ENCODE data around the gene RTN4RL2. TPM values are rescaled to one million over a fixed set of nuclear protein-coding genes. Genes with fewer than 3 reads are reported as not detected.
A peak's percentile ranks its signal among the peaks of the same experiment; 100 is the strongest.

RTN4RL2 gene
- total RNA-seq, 4 donors from 2014 or later, result 0.48 TPM; not detected in 3

DNA sequence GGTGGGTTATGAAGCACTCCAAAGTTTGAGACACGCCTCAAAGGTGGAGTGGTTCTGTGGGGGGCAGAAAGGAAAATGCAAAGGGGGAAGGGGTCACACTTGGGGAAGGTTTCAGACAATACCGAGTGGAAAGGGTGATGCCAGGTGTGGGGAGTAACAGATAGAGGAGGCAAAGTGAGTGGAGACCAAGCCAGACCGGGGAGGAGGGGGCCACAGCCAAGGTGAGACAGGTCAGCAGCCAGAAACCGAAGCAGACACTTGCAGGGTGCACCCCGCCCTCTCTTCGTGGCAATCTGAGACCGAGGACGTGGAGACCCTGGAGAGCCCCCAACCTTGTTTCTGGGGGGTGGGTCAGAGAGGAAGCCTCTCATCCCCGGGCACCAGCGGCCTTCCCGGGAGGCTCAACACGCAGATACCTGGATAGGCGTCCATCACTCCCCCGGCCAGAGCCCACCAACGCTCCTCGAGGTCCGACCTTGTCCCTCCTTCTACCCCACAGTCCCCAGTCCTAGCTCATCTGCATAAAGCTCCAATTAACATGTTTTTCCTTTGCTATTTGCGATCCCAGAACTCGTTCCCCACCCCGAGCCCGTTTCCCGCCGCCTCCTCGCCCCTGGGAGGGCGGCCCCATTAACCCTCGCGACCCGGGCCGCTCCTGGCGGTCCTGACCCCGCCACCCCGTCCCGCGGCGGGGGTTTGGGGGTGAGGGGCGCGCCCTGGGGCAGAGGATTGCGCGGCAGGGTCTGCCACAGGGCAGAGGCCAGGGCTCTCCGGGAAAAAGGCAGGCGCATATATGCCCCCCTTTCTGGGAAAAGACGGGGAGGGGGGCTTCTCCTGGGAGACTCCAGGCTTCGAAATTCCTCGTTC is 21.8 kb downstream of the RTN4RL2 start:
- Histone ChIP-seq H3K27me3 (peaks cover 24% of the 10 kb centered on the region), H3K4me3 (peak overlapping the region in 2 of 4 donors; percentile 10 to 30), H3K9me3 (no peaks in the 10 kb centered on the region), H3K4me1 (peaks cover 11 to 18% (median 17%) of the 10 kb centered on the region in 4 donors), H3K27ac (no peak overlapping the region), H3K36me3 (peaks cover 0 to 8% (median 0%) of the 10 kb centered on the region in 4 donors)
- in situ Hi-C loops (cut with MboI; ENCODE audit: low pct_ligation_motif_present in 1 of 4, low pct_unique_long_range_greater_than_20kb in 1 of 4, low sequenced_read_pairs in 3 of 4) (loop anchor here in 2 of 4 donors (25.0 kb wide), 1 partner anchor 145 kb away; the partner anchor contains the start of genes P2RX3 (in 2 of the 2) and SSRP1 (in 2 of the 2)), intact Hi-C loops (cut with DNase I; ENCODE audit: low total_unique reads) (no loop called here)
- no peak for DNase-seq
- WGBS, 2 donors (ENCODE audit: low coverage in 1 of 2), result 24 to 46% methylated on average over 3 to 44 of the region's 44 CpGs
- TF ChIP-seq CTCF (IDR thresholded peaks at IDR 0.05) (no peak), POLR2AphosphoS5 (IDR thresholded peaks at IDR 0.05) (no peak), EP300 (IDR thresholded peaks at IDR 0.05; ENCODE audit: low read depth) (no peak), POLR2A (IDR thresholded peaks at IDR 0.05) (no peak)

DNA sequence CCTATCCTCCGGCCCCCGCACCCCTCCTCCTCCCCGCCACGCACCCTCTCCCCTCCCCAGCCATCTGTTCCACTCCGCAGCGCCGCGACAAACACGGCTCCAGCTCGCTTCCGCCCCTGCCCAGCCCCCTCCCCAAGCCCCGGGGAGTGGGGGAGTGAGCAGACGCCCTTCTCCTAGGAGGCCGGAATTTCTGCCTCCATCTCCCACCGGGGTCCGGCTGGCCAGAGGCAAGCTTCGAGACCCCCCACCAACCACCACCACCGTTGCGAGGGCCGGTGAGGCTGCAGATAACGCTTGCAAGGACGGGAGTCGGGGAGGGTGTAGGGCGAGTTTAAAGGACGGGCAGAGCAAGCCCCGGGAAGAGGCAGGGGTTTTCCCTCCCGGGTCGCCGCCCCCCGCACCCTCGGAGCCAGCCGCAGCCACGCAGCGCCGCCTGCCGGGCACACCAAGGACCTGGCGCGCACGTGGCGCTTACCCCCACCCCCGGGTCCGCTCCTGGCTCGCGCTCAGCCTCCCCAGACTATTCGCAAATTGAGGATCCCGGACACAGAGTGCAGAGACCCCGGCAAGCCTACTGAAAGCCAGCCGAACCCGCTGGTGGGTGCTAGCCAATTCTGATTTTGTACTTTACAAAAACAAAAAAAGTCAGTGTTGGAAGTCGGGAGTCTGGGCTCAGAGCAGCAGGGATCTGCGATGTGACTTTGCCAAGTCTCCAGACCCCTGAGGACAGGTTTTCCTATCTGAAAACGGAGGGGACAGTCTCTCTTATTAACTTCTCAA is 22.6 kb downstream of the RTN4RL2 start:
- WGBS, 2 donors (ENCODE audit: low coverage in 1 of 2), result 3 to 21% methylated on average over 3 to 47 of the region's 52 CpGs
- TF ChIP-seq CTCF (IDR thresholded peaks at IDR 0.05) (peak; percentile 32 to 67 (median 56)), POLR2AphosphoS5 (IDR thresholded peaks at IDR 0.05) (no peak)
- Histone ChIP-seq H3K27me3 (peaks cover 24% of the 10 kb centered on the region), H3K4me1 (peaks cover 11 to 13% (median 12%) of the 10 kb centered on the region in 4 donors), H3K4me3 (peak overlapping the region in 2 of 4 donors; percentile 10 to 30), H3K36me3 (peaks cover 0 to 8% (median 0%) of the 10 kb centered on the region in 4 donors), H3K27ac (no peak overlapping the region), H3K9me3 (no peaks in the 10 kb centered on the region)
- intact Hi-C loops (cut with DNase I; ENCODE audit: low total_unique reads), result no loop called here
- peak; percentile 35 for DNase-seq
- in situ Hi-C loops (cut with MboI; ENCODE audit: low pct_ligation_motif_present in 1 of 4, low pct_unique_long_range_greater_than_20kb in 1 of 4, low sequenced_read_pairs in 3 of 4), result loop anchor here in 2 of 4 donors (25.0 kb wide), 1 partner anchor 146 kb away; the partner anchor contains the start of genes P2RX3 (in 2 of the 2) and SSRP1 (in 2 of the 2)

- H3K36me3 ChIP-seq, result peaks cover 0 to 8% (median 0%) of the 10 kb centered on the region in 4 donors
- in situ Hi-C loops (cut with MboI; ENCODE audit: low pct_ligation_motif_present in 1 of 4, low pct_unique_long_range_greater_than_20kb in 1 of 4, low sequenced_read_pairs in 3 of 4), result loop anchor here in 2 of 4 donors (25.0 kb wide), 1 partner anchor 146 kb away; the partner anchor contains the start of genes P2RX3 (in 2 of the 2) and SSRP1 (in 2 of the 2)
Measured at GRCh38 chr11:57483562-57483918, 23.2 kb downstream of the RTN4RL2 start.

More at GRCh38 chr11:57483562-57483918, 23.2 kb downstream of the RTN4RL2 start:
- TF ChIP-seq EP300 (IDR thresholded peaks at IDR 0.05; ENCODE audit: low read depth), result no peak
- no peak for TF ChIP-seq POLR2AphosphoS5 (IDR thresholded peaks at IDR 0.05)
- no peak for TF ChIP-seq CTCF (IDR thresholded peaks at IDR 0.05)
- TF ChIP-seq POLR2A (IDR thresholded peaks at IDR 0.05), result no peak
- DNase-seq, result no peak
- Histone ChIP-seq H3K27ac (no peak overlapping the region), H3K9me3 (no peaks in the 10 kb centered on the region), H3K4me1 (peaks cover 11 to 13% (median 12%) of the 10 kb centered on the region in 4 donors), H3K27me3 (peaks cover 24% of the 10 kb centered on the region), H3K4me3 (no peak overlapping the region)
- intact Hi-C loops (cut with DNase I; ENCODE audit: low total_unique reads), result no loop called here
- WGBS, 2 donors (ENCODE audit: low coverage in 1 of 2), result 70% methylated on average over 3 of the region's 3 CpGs; no CpG with 5 or more reads in 1 of the 2 donors
